Endothelial cell of umbilical vein (primary cell): ENCODE results near the gene ARMC5. TPM values are rescaled to one million over a fixed set of nuclear protein-coding genes. Genes with fewer than 3 reads are reported as not detected.

Source experiments
- BruUV-seq: library from RNA; stranded (reverse); fragments of 400-500 nt; replicated peaks from 2 replicates; lab custom pipeline; 2021; lab: Mats Ljungman, UMichigan
- CTCF ChIA-PET: fragments of 300-600, 350-600 bp; sonication (Branson Sonifier 250); formaldehyde crosslinking; loops from one replicate; lab custom pipeline; 2021; ENCODE audit warnings: antibody characterized with exemption, inconsistent platforms; lab: Charles Lee
- POLR2A ChIA-PET: fragments of 300-600, 350-600 bp; sonication (Branson Sonifier 250); formaldehyde crosslinking; loops from one replicate; lab custom pipeline; 2021; ENCODE audit warnings: antibody characterized with exemption, inconsistent platforms; lab: Charles Lee
- DNase-seq: peaks from one replicate; pipeline ENCODE4 v3.0.0-alpha.2; 2011; ENCODE audit warnings: low read depth, low spot score
- FAIRE-seq: peaks from 2 replicates; lab custom pipeline; 2011; peaks lifted over from hg19 to GRCh38; lab: Jason Lieb, UNC
- H2AFZ ChIP-seq: 2 replicates; pipeline ENCODE4 v1.6.0; 2012; ENCODE audit warnings: low read depth, low read length, control low read depth, inconsistent platforms
- H3K27ac ChIP-seq: 2 replicates; pipeline ENCODE4 v1.5.1; 2011; ENCODE audit warnings: low read depth, mild to moderate bottlenecking, control low read depth, low read length, moderate library complexity; ENCODE audit not compliant: insufficient read depth
- H3K27me3 ChIP-seq, 2 experiments: 2 replicates each; pipeline versions ENCODE4 v1.6.0 to v1.6.1; 2011; ENCODE audit warnings: low read length in 2 of 2, mixed read lengths in 1 of 2; ENCODE audit not compliant: control insufficient read depth in 2 of 2, insufficient read depth in 2 of 2
- H3K36me3 ChIP-seq, 2 experiments: 2 replicates in 1 of 2; 3 replicates in 1 of 2; pipeline ENCODE4 v1.5.1; 2011; ENCODE audit warnings: low read length in 2 of 2, mild to moderate bottlenecking in 1 of 2, moderate library complexity in 1 of 2; ENCODE audit not compliant: control insufficient read depth in 2 of 2, insufficient read depth in 2 of 2; ENCODE audit errors: extremely low read depth in 1 of 2
- H3K4me1 ChIP-seq: 3 replicates; pipeline ENCODE4 v1.5.1; 2011; ENCODE audit warnings: mild to moderate bottlenecking, low read length; ENCODE audit not compliant: control insufficient read depth, insufficient read depth; ENCODE audit errors: extremely low read depth
- H3K4me2 ChIP-seq: 2 replicates; pipeline ENCODE4 v1.6.1; 2011; ENCODE audit warnings: low read length, control low read depth, mixed read lengths; ENCODE audit not compliant: insufficient read depth
- H3K4me3 ChIP-seq, 3 experiments: fragments of 200-600 bp in 1 of 3; sonication (generic), shearing (Covaris generic) in 1 of 3; replicated peaks in 1 of 3; 2 replicates each; pipeline ENCODE4 v1.5.1; 2011 to 2016; ENCODE audit warnings: control low read depth in 3 of 3, low read length in 3 of 3, mild to moderate bottlenecking in 2 of 3, inconsistent platforms in 1 of 3, low read depth in 1 of 3, moderate library complexity in 1 of 3; ENCODE audit not compliant: insufficient read depth in 1 of 3
- H3K79me2 ChIP-seq: 2 replicates; pipeline ENCODE4 v1.6.0; 2012; ENCODE audit warnings: low read length, inconsistent platforms; ENCODE audit not compliant: control insufficient read depth, insufficient read depth
- H3K9ac ChIP-seq: replicated peaks from 2 replicates; pipeline ENCODE3; 2011; ENCODE audit warnings: low read length, control low read depth; ENCODE audit not compliant: insufficient read depth; ENCODE audit errors: extremely low read depth
- H3K9me1 ChIP-seq: replicated peaks from 3 replicates; pipeline ENCODE4 v1.6.0; 2011; ENCODE audit warnings: mild to moderate bottlenecking, low read length; ENCODE audit not compliant: control insufficient read depth, insufficient read depth; ENCODE audit errors: extremely low read depth
- H3K9me3 ChIP-seq: replicated peaks from 2 replicates; pipeline ENCODE4 v1.5.1; 2012; ENCODE audit warnings: low read length, inconsistent platforms; ENCODE audit not compliant: control insufficient read depth, insufficient read depth
- H4K20me1 ChIP-seq: replicated peaks from 2 replicates; pipeline ENCODE3; 2011; ENCODE audit warnings: mild to moderate bottlenecking, low read length; ENCODE audit not compliant: control insufficient read depth, insufficient read depth; ENCODE audit errors: extremely low read depth
- CTCF ChIP-seq, 2 donors: IDR thresholded peaks; 1 replicate in 1 of 2; 2 replicates in 1 of 2; pipeline ENCODE4 v1.5.1; 2011; ENCODE audit warnings: low read length in 2 of 2, mild to moderate bottlenecking in 2 of 2, moderate library complexity in 2 of 2, control low read depth in 1 of 2, inconsistent platforms in 1 of 2, low read depth in 1 of 2; ENCODE audit not compliant: insufficient read depth in 1 of 2; ENCODE audit errors: extremely low read depth in 1 of 2
- EZH2 ChIP-seq: IDR thresholded peaks from 2 replicates; pipeline ENCODE4 v1.6.1; 2012; ENCODE audit warnings: borderline replicate concordance, low read depth, mild to moderate bottlenecking, moderate library complexity, low read length, inconsistent platforms; ENCODE audit not compliant: severe bottlenecking
- FOS ChIP-seq: IDR thresholded peaks from 2 replicates; pipeline ENCODE4 v1.6.1; 2011; ENCODE audit warnings: mild to moderate bottlenecking, low read length, moderate library complexity, borderline replicate concordance; ENCODE audit not compliant: insufficient read depth
- GATA2 ChIP-seq: IDR thresholded peaks from 2 replicates; pipeline ENCODE4 v1.7.0; 2011; ENCODE audit warnings: low read depth, mild to moderate bottlenecking, moderate library complexity, mixed read lengths, low read length; ENCODE audit not compliant: insufficient read length, insufficient read depth
- JUN ChIP-seq: IDR thresholded peaks from 2 replicates; pipeline ENCODE4 v1.6.1; 2011; ENCODE audit warnings: borderline replicate concordance, low read depth; ENCODE audit not compliant: insufficient read length, insufficient read depth
- MAX ChIP-seq: IDR thresholded peaks from 2 replicates; pipeline ENCODE4 v1.6.1; 2011; ENCODE audit not compliant: insufficient read depth, insufficient read length
- MYC ChIP-seq: IDR thresholded peaks from one replicate; pipeline ENCODE4 v1.6.1; 2011; ENCODE audit warnings: mild to moderate bottlenecking, low read depth, low read length
- POLR2A ChIP-seq: IDR thresholded peaks from 2 replicates; pipeline ENCODE4 v1.6.1; 2012; ENCODE audit warnings: low read depth, mild to moderate bottlenecking, control low read depth, low read length
- POLR2AphosphoS5 ChIP-seq: IDR thresholded peaks from 2 replicates; pipeline ENCODE4 v1.6.1; 2012; ENCODE audit warnings: low read depth, mild to moderate bottlenecking, control low read depth, low read length, moderate library complexity; ENCODE audit not compliant: insufficient read depth
- dilution Hi-C: fragments of 300-500 bp; cut with MboI; formaldehyde crosslinking; loops from one replicate; pipeline ENCODE4 v1.15.0; 2019; ENCODE audit warnings: low sequenced_read_pairs; ENCODE audit not compliant: extremely low pct_ligation_motif_present
- intact Hi-C: fragments of 100-400 bp; cut with micrococcal nuclease; formaldehyde crosslinking; loops from one replicate; pipeline ENCODE4 v1.10.0; 2022
- polyA plus RNA-seq, 4 experiments: library from polyadenylated mRNA; depleted of rRNA in 3 of 4; stranded (reverse) in 3 of 4; unstranded in 1 of 4; fragments of >200 nt; gene quantifications; 2 replicates each; pipeline versions ENCODE4 v1.2.1 to v1.2.3, GENCODE V29; 2011 to 2012; ENCODE audit warnings: missing spikeins in 1 of 4
- total RNA-seq: library from RNA; stranded (reverse); gene quantifications from 2 replicates; pipeline ENCODE4 v1.2.3, GENCODE V29; 2021

ARMC5 gene
- total and polyA plus RNA-seq, 2 donors (not counting 3 experiments of a cell fraction or from before 2014, with no cell fraction given), result 17.3 to 18.8 TPM

GRCh38 chr16:31453255-31454204 lies 5.8 kb upstream of the ARMC5 start:
- intact Hi-C loops, result no loop called here

More at GRCh38 chr16:31453255-31454204, 5.8 kb upstream of the ARMC5 start:
- Histone ChIP-seq H4K20me1 (no peaks in the 10 kb centered on the region), H3K4me1 (peaks cover 29% of the 10 kb centered on the region), H3K9me1 (no peaks in the 10 kb centered on the region), H2AFZ (no peak overlapping the region), H3K79me2 (peaks cover 32% of the 10 kb centered on the region), H3K27me3 (no peaks in the 10 kb centered on the region), H3K9ac (no peak overlapping the region), H3K9me3 (no peaks in the 10 kb centered on the region), H3K4me3 (no peak overlapping the region), H3K36me3 (no peaks in the 10 kb centered on the region), H3K27ac (peak overlapping the region; percentile 13), H3K4me2 (no peak overlapping the region)
- DNase-seq (no peak), FAIRE-seq (no peak)
- ChIA-PET CTCF (interaction anchor here (1.2 to 3.1 kb wide), 5 partner anchors 10 to 469 kb away, joined by 3 to 39 read pairs (median 4); partner anchors contain the start of genes HSD3B7 and ZNF843), POLR2A (interaction anchor here (1.8 kb wide), 1 partner anchor 11 kb away, joined by 5 read pairs; the partner anchor contains the start of gene ZNF843)
- no TSS peak for BruUV-seq
- dilution Hi-C loops, result no loop called here
- no peak for TF ChIP-seq CTCF (IDR thresholded peaks at IDR 0.05; ENCODE audit: extremely low read depth in 1 of 2, insufficient read depth in 1 of 2, low read depth in 1 of 2, low read length in 2 of 2)
- TF ChIP-seq MAX, result no peak
- TF ChIP-seq FOS, result no peak
- no peak for TF ChIP-seq MYC
- TF ChIP-seq GATA2, result no peak
- TF ChIP-seq POLR2A, result no peak
- TF ChIP-seq EZH2, result no peak
- no peak for TF ChIP-seq JUN
- no peak for TF ChIP-seq POLR2AphosphoS5
